Fibroblast of lung (primary cell): ENCODE data around the gene HPCAL1. TPM values are rescaled to one million over a fixed set of nuclear protein-coding genes. Genes with fewer than 3 reads are reported as not detected.

ENCODE experiments used
- DNase-seq, 2 donors: peaks; one replicate each; pipeline versions ENCODE4 v3.0.0 to v3.0.0-alpha.2; 2010; ENCODE audit warnings: low read depth in 2 of 2
- H2AFZ ChIP-seq: 2 replicates; pipeline ENCODE4 v1.5.1; 2012; ENCODE audit warnings: low read length, control low read depth, inconsistent platforms
- H3K27ac ChIP-seq: 2 replicates; pipeline ENCODE4 v1.5.1; 2011; ENCODE audit warnings: low read length, control low read depth; ENCODE audit not compliant: insufficient read depth
- H3K27me3 ChIP-seq: 2 replicates; pipeline ENCODE4 v1.5.1; 2011; ENCODE audit warnings: mild to moderate bottlenecking, low read length; ENCODE audit not compliant: control insufficient read depth, insufficient read depth
- H3K36me3 ChIP-seq: 2 replicates; pipeline ENCODE4 v1.5.1; 2011; ENCODE audit warnings: low read length; ENCODE audit not compliant: control insufficient read depth, insufficient read depth
- H3K4me1 ChIP-seq: 2 replicates; pipeline ENCODE4 v1.5.1; 2011; ENCODE audit warnings: low read length; ENCODE audit not compliant: control insufficient read depth, insufficient read depth; ENCODE audit errors: extremely low read depth
- H3K4me2 ChIP-seq: 2 replicates; pipeline ENCODE4 v1.5.1; 2011; ENCODE audit warnings: low read length, control low read depth; ENCODE audit not compliant: insufficient read depth; ENCODE audit errors: extremely low read depth
- H3K4me3 ChIP-seq, 4 experiments: fragments of 200-600 bp in 1 of 4; sonication (generic) in 1 of 4; replicated peaks in 1 of 4; 2 replicates each; pipeline ENCODE4 v1.5.1; 2011 to 2016; ENCODE audit warnings: low read length in 4 of 4, low read depth in 3 of 4, mild to moderate bottlenecking in 3 of 4, control low read depth in 2 of 4, inconsistent platforms in 1 of 4, mixed read lengths in 1 of 4; ENCODE audit not compliant: insufficient read depth in 1 of 4; ENCODE audit errors: control extremely low read depth in 1 of 4
- H3K79me2 ChIP-seq: 2 replicates; pipeline ENCODE4 v1.5.1; 2012; ENCODE audit warnings: mild to moderate bottlenecking, low read length, inconsistent platforms; ENCODE audit not compliant: control insufficient read depth, insufficient read depth
- H3K9ac ChIP-seq: 2 replicates; pipeline ENCODE4 v1.5.1; 2011; ENCODE audit warnings: mild to moderate bottlenecking, low read length, control low read depth; ENCODE audit not compliant: insufficient read depth
- H3K9me3 ChIP-seq: 2 replicates; pipeline ENCODE4 v1.5.1; 2012; ENCODE audit warnings: low read depth, low read length; ENCODE audit not compliant: control insufficient read depth, insufficient read depth
- H4K20me1 ChIP-seq: 2 replicates; pipeline ENCODE4 v1.5.1; 2011; ENCODE audit warnings: low read length; ENCODE audit not compliant: control insufficient read depth, insufficient read depth; ENCODE audit errors: extremely low read depth
- EZH2 ChIP-seq: IDR thresholded peaks from 2 replicates; pipeline ENCODE4 v1.5.1; 2012; ENCODE audit warnings: low read length, control low read depth, mild to moderate bottlenecking; ENCODE audit errors: missing control alignments
- polyA plus RNA-seq, 2 donors: library from polyadenylated mRNA; depleted of rRNA in 1 of 2; stranded (reverse) in 1 of 2; unstranded in 1 of 2; fragments of >200 nt; gene quantifications; 2 replicates each; pipeline ENCODE4 v1.2.1, GENCODE V29; 2011 to 2012; ENCODE audit warnings: missing spikeins in 1 of 2
- total RNA-seq: library from RNA; depleted of rRNA; stranded (reverse); fragments of >200 nt; gene quantifications from 2 replicates; pipeline ENCODE4 v1.2.1, GENCODE V29; 2014
- TF ChIP-seq, protein P1 (sequence below), 2 donors: IDR thresholded peaks in 1 of 2; conservative IDR thresholded peaks in 1 of 2; 1 replicate in 1 of 2; 2 replicates in 1 of 2; pipeline ENCODE4 v1.5.1; 2011 to 2012; ENCODE audit warnings: low read length in 2 of 2, control low read depth in 1 of 2, inconsistent platforms in 1 of 2, low read depth in 1 of 2, mild to moderate bottlenecking in 1 of 2

Gene HPCAL1
- total and polyA plus RNA-seq, 2 donors (not counting 1 experiment from before 2014, with no cell fraction given), result 11.4 to 34.5 TPM

DNA sequence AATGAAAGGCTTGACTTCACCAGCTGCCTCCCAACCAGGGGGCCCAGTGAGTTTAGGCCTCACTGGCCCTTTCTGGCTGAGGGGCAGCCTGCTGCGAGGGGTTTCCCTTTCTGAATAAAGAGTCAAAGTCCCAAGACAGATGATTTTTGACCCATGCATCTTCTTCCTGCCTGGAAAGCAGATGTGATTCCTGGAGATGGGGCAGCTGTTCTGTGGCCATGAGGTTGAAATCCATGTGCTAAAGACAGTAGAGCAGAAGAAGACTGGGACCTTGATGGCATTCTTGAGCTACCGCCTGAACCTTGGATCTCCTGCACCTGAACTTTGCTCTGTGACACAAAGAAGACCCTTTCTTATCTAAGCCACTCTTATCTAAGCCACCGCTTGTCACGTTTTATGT, 19.8 kb downstream of the HPCAL1 start:
- Histone ChIP-seq H3K9ac (no peak overlapping the region), H3K27me3 (no peaks in the 10 kb centered on the region), H3K79me2 (no peaks in the 10 kb centered on the region), H2AFZ (no peak overlapping the region), H4K20me1 (no peaks in the 10 kb centered on the region), H3K36me3 (no peaks in the 10 kb centered on the region), H3K4me3 (no peak overlapping the region), H3K4me1 (no peaks in the 10 kb centered on the region), H3K4me2 (no peak overlapping the region), H3K27ac (no peak overlapping the region), H3K9me3 (no peaks in the 10 kb centered on the region)
- TF ChIP-seq EZH2, result no peak
- TF ChIP-seq, protein P1, sequence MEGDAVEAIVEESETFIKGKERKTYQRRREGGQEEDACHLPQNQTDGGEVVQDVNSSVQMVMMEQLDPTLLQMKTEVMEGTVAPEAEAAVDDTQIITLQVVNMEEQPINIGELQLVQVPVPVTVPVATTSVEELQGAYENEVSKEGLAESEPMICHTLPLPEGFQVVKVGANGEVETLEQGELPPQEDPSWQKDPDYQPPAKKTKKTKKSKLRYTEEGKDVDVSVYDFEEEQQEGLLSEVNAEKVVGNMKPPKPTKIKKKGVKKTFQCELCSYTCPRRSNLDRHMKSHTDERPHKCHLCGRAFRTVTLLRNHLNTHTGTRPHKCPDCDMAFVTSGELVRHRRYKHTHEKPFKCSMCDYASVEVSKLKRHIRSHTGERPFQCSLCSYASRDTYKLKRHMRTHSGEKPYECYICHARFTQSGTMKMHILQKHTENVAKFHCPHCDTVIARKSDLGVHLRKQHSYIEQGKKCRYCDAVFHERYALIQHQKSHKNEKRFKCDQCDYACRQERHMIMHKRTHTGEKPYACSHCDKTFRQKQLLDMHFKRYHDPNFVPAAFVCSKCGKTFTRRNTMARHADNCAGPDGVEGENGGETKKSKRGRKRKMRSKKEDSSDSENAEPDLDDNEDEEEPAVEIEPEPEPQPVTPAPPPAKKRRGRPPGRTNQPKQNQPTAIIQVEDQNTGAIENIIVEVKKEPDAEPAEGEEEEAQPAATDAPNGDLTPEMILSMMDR (conservative IDR thresholded peaks at IDR 0.05 in 1 of 2, IDR thresholded peaks at IDR 0.05 in 1 of 2; ENCODE audit: low read depth in 1 of 2, low read length in 2 of 2), result no peak
- DNase-seq, result no peak

DNA sequence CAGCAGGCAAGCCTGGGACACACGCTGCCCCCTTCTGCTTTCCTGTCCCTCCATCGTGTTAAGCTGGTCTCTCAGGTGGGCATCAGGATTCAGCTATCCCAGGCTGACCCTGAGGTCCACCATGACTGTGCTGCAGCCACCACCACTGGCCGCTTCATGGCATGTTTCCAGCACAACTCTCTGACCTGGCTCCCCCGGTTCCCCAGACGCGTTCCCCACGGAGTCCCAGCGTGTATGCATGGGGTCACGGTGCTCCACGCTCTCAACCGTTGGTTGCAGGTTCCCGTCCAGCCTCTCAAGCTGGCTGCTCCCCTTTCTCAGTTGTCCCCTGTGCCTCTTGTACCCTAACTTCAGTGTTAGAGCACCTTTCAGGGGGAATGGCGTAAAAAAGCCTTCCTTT, 20.3 kb downstream of the HPCAL1 start:
- H3K27ac ChIP-seq, result no peak overlapping the region
- no peaks in the 10 kb centered on the region for H4K20me1 ChIP-seq
- no peak overlapping the region for H3K4me2 ChIP-seq
- no peak overlapping the region for H3K9ac ChIP-seq
- no peak for DNase-seq
- TF ChIP-seq, protein P1 (conservative IDR thresholded peaks at IDR 0.05 in 1 of 2, IDR thresholded peaks at IDR 0.05 in 1 of 2; ENCODE audit: low read depth in 1 of 2, low read length in 2 of 2), result no peak
- TF ChIP-seq EZH2, result no peak
- no peaks in the 10 kb centered on the region for H3K36me3 ChIP-seq
- H3K79me2 ChIP-seq, result no peaks in the 10 kb centered on the region
- H3K27me3 ChIP-seq, result no peaks in the 10 kb centered on the region
- H2AFZ ChIP-seq, result no peak overlapping the region
- H3K4me3 ChIP-seq, result no peak overlapping the region
- H3K4me1 ChIP-seq, result no peaks in the 10 kb centered on the region
- no peaks in the 10 kb centered on the region for H3K9me3 ChIP-seq

DNA sequence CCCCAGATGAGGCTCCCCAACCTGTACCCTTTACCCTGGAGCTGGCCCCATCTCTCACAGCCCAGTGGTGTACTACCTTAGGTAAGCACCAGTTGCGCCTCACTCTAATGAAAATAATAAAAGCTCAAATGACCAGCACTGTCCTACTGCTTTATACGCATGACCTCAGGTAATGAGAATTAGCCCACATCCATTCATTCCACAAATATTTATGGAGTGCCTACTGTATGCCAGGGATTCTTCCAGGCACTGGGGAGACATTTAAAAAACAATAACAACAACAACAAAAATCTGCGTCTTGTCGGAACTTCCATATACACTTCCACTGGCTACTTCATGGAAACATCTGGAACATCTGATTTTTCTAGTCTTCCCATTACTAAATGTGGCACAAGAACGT, 20.8 kb downstream of the HPCAL1 start:
- Histone ChIP-seq H3K9ac (no peak overlapping the region), H3K9me3 (no peaks in the 10 kb centered on the region), H3K27me3 (no peaks in the 10 kb centered on the region), H3K4me2 (no peak overlapping the region), H3K4me1 (no peaks in the 10 kb centered on the region), H2AFZ (no peak overlapping the region), H3K79me2 (no peaks in the 10 kb centered on the region), H4K20me1 (no peaks in the 10 kb centered on the region), H3K27ac (no peak overlapping the region), H3K4me3 (no peak overlapping the region), H3K36me3 (no peaks in the 10 kb centered on the region)
- TF ChIP-seq, protein P1 (conservative IDR thresholded peaks at IDR 0.05 in 1 of 2, IDR thresholded peaks at IDR 0.05 in 1 of 2; ENCODE audit: low read depth in 1 of 2, low read length in 2 of 2), result no peak
- no peak for TF ChIP-seq EZH2
- no peak for DNase-seq
